Activated CD8-positive, alpha-beta memory T cell treated with anti-CD3 and anti-CD28 coated beads, Interleukin-2, amount 10 ng/mL, durations not matched to agents 7 days and 5 days (primary cell): ENCODE measurements around the gene DTX3. TPM values are rescaled to one million over a fixed set of nuclear protein-coding genes. Genes with fewer than 3 reads are reported as not detected.
"Not testable (repeated sequence)": the region's sequence is repeated elsewhere in the genome, so short reads cannot be mapped to it uniquely, and the experiment has no call there.

Source experiments
- ATAC-seq: fragments of 150-1000 bp; cut with Tn5 transposase; one replicate; pipeline ENCODE4 v1.10.0; 2021; ENCODE audit warnings: moderate library complexity
- CTCF ChIA-PET: fragments of 350-600 bp; sonication (Branson Sonifier 250); formaldehyde crosslinking; loops from one replicate; lab custom pipeline; 2021; ENCODE audit warnings: antibody characterized with exemption; lab: Charles Lee
- DNase-seq: peaks from one replicate; pipeline ENCODE4 v3.0.0-alpha.2; 2020
- H3K27ac Mint-ChIP-seq: one replicate; pipeline ENCODE4 v1.8.0; 2021; ENCODE audit warnings: mild to moderate bottlenecking, mixed read lengths
- H3K27me3 Mint-ChIP-seq: one replicate; pipeline ENCODE4 v1.8.0; 2021; ENCODE audit warnings: mixed read lengths
- H3K36me3 Mint-ChIP-seq: one replicate; pipeline ENCODE4 v1.8.0; 2021; ENCODE audit warnings: mild to moderate bottlenecking, mixed read lengths
- H3K4me1 Mint-ChIP-seq: one replicate; pipeline ENCODE4 v1.8.0; 2021; ENCODE audit warnings: mixed read lengths
- H3K4me3 Mint-ChIP-seq: one replicate; pipeline ENCODE4 v1.8.0; 2021; ENCODE audit warnings: mild to moderate bottlenecking, moderate library complexity, mixed read lengths
- H3K9me3 Mint-ChIP-seq: one replicate; pipeline ENCODE4 v1.8.0; 2022; ENCODE audit warnings: low read depth, mixed read lengths
- total RNA-seq, 2 experiments: library from RNA; stranded (reverse); gene quantifications; one replicate each; pipeline ENCODE4 v1.2.3, GENCODE V29; 2021

DTX3 gene
- total RNA-seq, 2 experiments from 2014 or later, result 20.8 to 21.2 TPM

DNA sequence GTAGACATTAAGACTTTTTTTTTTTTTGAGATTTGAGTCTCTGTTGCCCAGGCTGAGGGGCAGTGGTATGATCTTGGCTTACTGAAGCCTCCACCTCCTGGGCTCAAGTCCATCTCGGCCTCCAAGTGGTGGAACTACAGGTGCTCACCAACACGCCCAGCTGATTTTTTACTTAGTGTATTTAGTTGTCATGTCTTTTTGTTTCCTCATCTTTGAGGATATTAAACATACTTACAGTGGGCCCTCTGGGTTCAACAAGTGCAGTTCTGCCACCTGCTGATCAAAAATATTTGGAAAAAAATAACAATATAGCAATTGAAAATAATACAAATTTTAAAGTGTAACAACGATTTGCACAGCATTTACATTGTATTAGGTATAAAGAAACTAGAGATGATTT lies 32.7 kb downstream of the DTX3 start:
- H3K27ac Mint-ChIP-seq, result no peak overlapping the region
- ATAC-seq (no peak), DNase-seq (no peak)
- peaks cover 44% of the 10 kb centered on the region for H3K27me3 Mint-ChIP-seq
- H3K9me3 Mint-ChIP-seq, result no peaks in the 10 kb centered on the region
- CTCF ChIA-PET, result interaction anchor here (0.7 to 2.3 kb wide), 7 partner anchors 8 to 54 kb away, joined by 3 to 12 read pairs (median 5); no protein-coding TSS in a partner anchor
- H3K4me3 Mint-ChIP-seq, result no peak overlapping the region
- H3K36me3 Mint-ChIP-seq, result peaks cover 1% of the 10 kb centered on the region
- H3K4me1 Mint-ChIP-seq, result peaks cover 6% of the 10 kb centered on the region

DNA sequence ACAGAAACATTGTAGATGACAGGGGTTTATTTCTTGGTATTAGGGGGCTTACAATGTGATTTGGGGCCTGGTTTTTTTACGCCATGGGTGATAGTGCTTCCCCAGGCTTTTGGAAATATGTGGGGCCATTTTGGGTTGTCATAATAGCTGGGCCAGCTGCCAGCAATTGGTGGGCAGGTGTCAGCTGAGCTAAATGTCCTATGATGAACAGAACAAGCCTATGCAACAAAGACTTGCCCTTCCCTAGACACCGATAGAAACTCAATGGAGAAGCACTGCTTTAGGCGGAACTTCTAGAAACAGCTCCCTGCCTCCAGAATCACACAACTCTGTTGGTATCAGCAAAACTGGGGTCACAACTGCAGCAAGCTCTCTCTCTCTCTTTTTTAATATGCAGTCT lies 33.5 kb downstream of the DTX3 start:
- Mint-ChIP-seq H3K9me3 (no peaks in the 10 kb centered on the region), H3K36me3 (peaks cover 1% of the 10 kb centered on the region), H3K27me3 (peaks cover 43% of the 10 kb centered on the region), H3K4me1 (peaks cover 6% of the 10 kb centered on the region), H3K4me3 (no peak overlapping the region), H3K27ac (no peak overlapping the region)
- no peak for ATAC-seq
- CTCF ChIA-PET, result interaction anchor here (0.9 to 2.3 kb wide), 8 partner anchors 9 to 179 kb away, joined by 3 to 12 read pairs (median 4); no protein-coding TSS in a partner anchor
- DNase-seq, result no peak

- no peak for DNase-seq
- H3K27me3 Mint-ChIP-seq, result peaks cover 29% of the 10 kb centered on the region
- ATAC-seq, result no peak
- peaks cover 4% of the 10 kb centered on the region for H3K9me3 Mint-ChIP-seq
- H3K36me3 Mint-ChIP-seq, result peaks cover 4% of the 10 kb centered on the region
- H3K27ac Mint-ChIP-seq, result no peak overlapping the region
- H3K4me1 Mint-ChIP-seq, result no peaks in the 10 kb centered on the region
- H3K4me3 Mint-ChIP-seq, result no peak overlapping the region
- CTCF ChIA-PET, result interaction anchor here (1.2 to 1.4 kb wide), 3 partner anchors 10 to 57 kb away, joined by 3 to 5 read pairs (median 3); no protein-coding TSS in a partner anchor
These were observed 35.8 kb downstream of the DTX3 start for GRCh38 chr12:57640175-57641042.

DNA sequence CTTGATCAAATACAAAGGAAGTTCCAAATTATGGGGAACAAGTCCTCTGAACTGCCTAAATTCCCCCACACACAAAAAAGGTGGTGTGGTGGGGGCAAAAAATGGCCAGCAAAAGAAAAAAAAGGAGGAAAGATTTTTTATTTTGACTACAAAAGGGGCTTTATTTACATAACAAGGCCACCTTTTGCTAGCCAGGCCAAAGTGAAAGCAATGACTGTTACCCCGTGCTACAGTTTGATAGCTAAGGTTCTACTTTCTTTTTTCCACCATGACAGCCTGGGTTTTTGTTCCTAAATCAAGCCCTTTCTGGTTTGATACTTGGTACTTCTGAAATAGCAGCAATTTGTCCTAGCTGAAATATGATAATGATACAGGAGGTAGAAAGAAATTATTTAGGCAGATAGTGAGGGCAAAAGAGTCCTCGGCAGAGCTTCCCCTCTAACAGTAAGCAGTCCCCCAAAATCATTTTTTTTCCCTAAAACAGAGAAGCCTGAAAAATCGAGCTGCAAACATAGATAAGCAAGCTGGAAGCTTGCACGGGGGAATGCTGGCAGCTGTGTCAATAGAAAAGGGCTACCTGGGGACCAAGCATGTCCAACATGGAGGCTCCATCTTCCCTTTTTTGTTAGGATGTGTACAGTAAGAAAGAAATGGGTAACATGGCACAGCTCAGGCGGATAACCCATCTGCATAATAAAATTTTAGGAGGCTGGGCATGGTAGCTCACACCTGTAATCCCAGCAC lies 37.2 kb downstream of the DTX3 start:
- no peak overlapping the region for H3K4me3 Mint-ChIP-seq
- ATAC-seq (no peak), DNase-seq (no peak)
- H3K27me3 Mint-ChIP-seq, result peaks cover 27% of the 10 kb centered on the region
- no peak overlapping the region for H3K27ac Mint-ChIP-seq
- H3K36me3 Mint-ChIP-seq, result peaks cover 6% of the 10 kb centered on the region
- CTCF ChIA-PET, result interaction anchor here (0.8 to 1.4 kb wide), 6 partner anchors 9 to 100 kb away, joined by 3 to 8 read pairs (median 3); partner anchors contain the start of gene B4GALNT1
- H3K4me1 Mint-ChIP-seq, result no peaks in the 10 kb centered on the region
- peaks cover 4% of the 10 kb centered on the region for H3K9me3 Mint-ChIP-seq

DNA sequence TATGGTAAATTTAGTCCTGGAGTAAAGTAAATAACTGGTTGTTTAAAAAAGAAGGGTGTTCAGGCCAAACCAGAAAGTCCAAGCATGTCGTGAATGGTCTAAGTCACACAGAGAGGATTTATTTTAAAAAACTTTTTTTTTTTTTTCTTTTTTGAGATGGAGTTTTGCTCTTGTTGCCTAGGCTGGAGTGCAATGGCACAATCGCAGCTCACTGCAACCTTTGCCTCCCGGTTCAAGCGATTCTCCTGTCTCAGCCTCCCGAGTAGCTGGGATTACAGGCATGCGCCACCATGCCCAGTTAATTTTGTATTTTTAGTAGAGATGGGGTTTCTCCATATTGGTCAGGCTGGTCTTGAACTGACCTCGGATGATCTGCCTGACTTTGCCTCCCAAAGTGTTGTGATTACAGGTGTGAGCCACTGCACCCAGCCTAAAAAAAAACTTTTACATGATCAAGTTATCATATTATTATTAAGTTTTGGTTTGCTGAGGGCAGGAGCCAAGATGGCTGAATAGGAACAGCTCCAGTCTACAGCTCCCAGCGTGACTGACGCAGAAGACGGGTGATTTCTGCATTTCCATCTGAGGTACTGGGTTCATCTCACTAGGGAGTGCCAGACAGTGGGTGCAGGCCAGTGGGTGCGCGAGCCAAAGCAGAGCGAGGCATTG lies 41.5 kb downstream of the DTX3 start:
- H3K36me3 Mint-ChIP-seq, ATAC-seq, H3K27me3 Mint-ChIP-seq, H3K9me3 Mint-ChIP-seq, H3K27ac Mint-ChIP-seq, H3K4me3 Mint-ChIP-seq, DNase-seq, H3K4me1 Mint-ChIP-seq: not testable (repeated sequence)
- CTCF ChIA-PET, result interaction anchor here (0.7 to 2.1 kb wide), 3 partner anchors 13 to 99 kb away, joined by 3 to 8 read pairs (median 3); partner anchors contain the start of genes B4GALNT1 and DCTN2

DNA sequence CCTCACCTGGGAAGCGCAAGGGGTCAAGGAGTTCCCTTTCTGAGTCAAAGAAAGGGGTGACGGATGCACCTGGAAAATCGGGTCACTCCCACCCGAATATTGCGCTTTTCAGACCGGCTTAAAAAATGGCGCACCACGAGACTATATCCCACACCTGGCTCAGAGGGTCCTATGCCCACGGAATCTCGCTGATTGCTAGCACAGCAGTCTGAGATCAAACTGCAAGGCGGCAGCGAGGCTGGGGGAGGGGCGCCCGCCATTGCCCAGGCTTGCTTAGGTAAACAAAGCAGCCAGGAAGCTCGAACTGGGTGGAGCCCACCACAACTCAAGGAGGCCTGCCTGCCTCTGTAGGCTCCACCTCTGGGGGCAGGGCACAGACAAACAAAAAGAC lies 42.0 kb downstream of the DTX3 start:
- H3K27me3 Mint-ChIP-seq, H3K27ac Mint-ChIP-seq, H3K4me3 Mint-ChIP-seq, ATAC-seq, H3K9me3 Mint-ChIP-seq, CTCF ChIA-PET, DNase-seq, H3K36me3 Mint-ChIP-seq, H3K4me1 Mint-ChIP-seq: not testable (repeated sequence)

GRCh38 chr12:57654042-57654441 lies 49.4 kb downstream of the DTX3 start:
- H3K27me3 Mint-ChIP-seq, result peaks cover 5% of the 10 kb centered on the region
- peaks cover 4% of the 10 kb centered on the region for H3K9me3 Mint-ChIP-seq
- DNase-seq, result no peak
- H3K27ac Mint-ChIP-seq, result no peak overlapping the region
- peaks cover 3% of the 10 kb centered on the region for H3K36me3 Mint-ChIP-seq
- no peaks in the 10 kb centered on the region for H3K4me1 Mint-ChIP-seq
- no peak overlapping the region for H3K4me3 Mint-ChIP-seq
- CTCF ChIA-PET, result no interaction called here
- ATAC-seq, result no peak

GRCh38 chr12:57655541-57656240 lies 51.1 kb downstream of the DTX3 start:
- Mint-ChIP-seq H3K27me3 (peaks cover 5% of the 10 kb centered on the region), H3K4me1 (no peaks in the 10 kb centered on the region), H3K9me3 (peaks cover 4% of the 10 kb centered on the region), H3K4me3 (no peak overlapping the region), H3K36me3 (peaks cover 3% of the 10 kb centered on the region), H3K27ac (no peak overlapping the region)
- CTCF ChIA-PET, result interaction anchor here (1.0 kb wide), 1 partner anchor 22 kb away, joined by 3 read pairs; no protein-coding TSS in a partner anchor
- no peak for DNase-seq
- no peak for ATAC-seq

GRCh38 chr12:57656408-57656807 lies 51.8 kb downstream of the DTX3 start:
- H3K4me3 Mint-ChIP-seq, H3K27me3 Mint-ChIP-seq, H3K9me3 Mint-ChIP-seq, H3K27ac Mint-ChIP-seq, H3K36me3 Mint-ChIP-seq, ATAC-seq, DNase-seq, CTCF ChIA-PET, H3K4me1 Mint-ChIP-seq: not testable (repeated sequence)

- Mint-ChIP-seq H3K36me3 (peaks cover 3% of the 10 kb centered on the region), H3K4me3 (no peak overlapping the region), H3K27me3 (peaks cover 5% of the 10 kb centered on the region), H3K4me1 (no peaks in the 10 kb centered on the region), H3K27ac (no peak overlapping the region), H3K9me3 (peaks cover 4% of the 10 kb centered on the region)
- no peak for ATAC-seq
- CTCF ChIA-PET, result no interaction called here
- DNase-seq, result no peak
These were observed 53.1 kb downstream of the DTX3 start for GRCh38 chr12:57657744-57658143.

GRCh38 chr12:57658890-57659289 lies 54.3 kb downstream of the DTX3 start:
- no peak for DNase-seq
- Mint-ChIP-seq H3K4me1 (no peaks in the 10 kb centered on the region), H3K4me3 (no peak overlapping the region), H3K27ac (no peak overlapping the region), H3K9me3 (peaks cover 2% of the 10 kb centered on the region), H3K27me3 (peaks cover 5% of the 10 kb centered on the region), H3K36me3 (peaks cover 2% of the 10 kb centered on the region)
- no peak for ATAC-seq
- CTCF ChIA-PET, result interaction anchor here (1.6 kb wide), 1 partner anchor 76 kb away, joined by 4 read pairs; no protein-coding TSS in a partner anchor
